ENCODE results near the gene LIMCH1.

GRCh38 chr4:41575207-41575606 lies 37.2 kb downstream of the LIMCH1 start:
- TF ChIP-seq POLR2AphosphoS5 (IDR thresholded peaks at IDR 0.05; ENCODE audit: low read depth, low read length) (no peak), POLR2A (IDR thresholded peaks at IDR 0.05; ENCODE audit: low read depth, low read length) (no peak), TAF1 (IDR thresholded peaks at IDR 0.05; ENCODE audit: low read depth, low read length) (no peak)

All from GM12891 (cell line).